GM18505 (cell line): ENCODE measurements around the gene MCRIP2.
"Not testable (repeated sequence)": the region's sequence is repeated elsewhere in the genome, so short reads cannot be mapped to it uniquely, and the experiment has no call there.

Experiments used
- ATAC-seq: cut with Tn5 transposase; IDR thresholded peaks from one replicate; pipeline ENCODE4 v1.9.1; 2021; ENCODE audit not compliant: unreplicated experiment
- POLR2A ChIP-seq: IDR thresholded peaks from 4 replicates; pipeline ENCODE4 v1.6.1; 2011; ENCODE audit warnings: borderline replicate concordance; ENCODE audit not compliant: insufficient read depth, insufficient read length; ENCODE audit errors: extremely low read depth

The MCRIP2 gene, protein sequence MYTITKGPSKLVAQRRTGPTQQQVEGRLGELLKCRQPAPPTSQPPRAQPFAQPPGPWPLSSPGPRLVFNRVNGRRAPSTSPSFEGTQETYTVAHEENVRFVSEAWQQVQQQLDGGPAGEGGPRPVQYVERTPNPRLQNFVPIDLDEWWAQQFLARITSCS

DNA sequence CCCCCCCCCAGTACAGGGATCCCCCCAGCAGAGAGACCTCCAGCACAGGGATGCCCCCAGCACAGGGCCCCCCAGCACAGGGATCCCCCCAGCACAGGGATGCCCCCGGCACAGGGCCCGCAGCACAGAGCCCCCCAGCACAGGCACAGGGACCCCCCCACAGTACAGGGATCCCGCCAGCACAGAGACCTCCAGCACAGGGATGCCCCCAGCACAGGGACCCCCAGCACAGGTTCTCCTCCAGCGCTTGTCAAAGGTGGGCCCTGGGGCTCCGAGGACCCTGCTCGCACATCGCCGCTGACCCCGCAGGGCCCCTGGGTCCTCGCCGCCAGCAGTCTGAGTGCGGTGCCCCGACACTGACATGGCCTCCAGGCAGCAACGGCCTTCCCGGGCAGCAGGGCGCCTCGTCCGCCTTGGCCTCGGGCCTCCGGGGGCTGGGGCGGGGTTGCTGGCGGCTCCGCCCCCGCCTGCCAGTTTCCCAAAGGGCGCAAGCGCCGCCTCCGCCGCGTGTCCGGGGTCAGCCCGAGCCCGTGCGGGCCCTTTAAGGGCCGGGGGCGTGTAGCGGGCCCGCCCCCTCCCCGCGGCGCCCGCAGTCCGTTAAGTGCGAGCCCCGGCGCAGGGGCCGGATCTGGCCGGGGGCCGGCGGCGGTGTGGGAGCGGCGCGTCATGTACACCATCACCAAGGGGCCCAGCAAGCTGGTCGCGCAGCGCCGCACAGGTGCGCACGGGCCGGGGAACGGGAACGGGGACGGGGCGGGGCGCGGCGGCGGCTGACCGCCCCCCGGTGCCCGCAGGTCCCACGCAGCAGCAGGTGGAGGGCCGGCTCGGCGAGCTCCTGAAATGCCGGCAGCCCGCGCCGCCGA lies at the start of gene MCRIP2:
TSS of gene MCRIP2 (plus strand) at position 503 of the 863 bp plus-strand sequence. CDS start at position 667, 164 bp downstream.
- peak; percentile 41 for ATAC-seq
- TF ChIP-seq POLR2A, result peak; percentile 82

DNA sequence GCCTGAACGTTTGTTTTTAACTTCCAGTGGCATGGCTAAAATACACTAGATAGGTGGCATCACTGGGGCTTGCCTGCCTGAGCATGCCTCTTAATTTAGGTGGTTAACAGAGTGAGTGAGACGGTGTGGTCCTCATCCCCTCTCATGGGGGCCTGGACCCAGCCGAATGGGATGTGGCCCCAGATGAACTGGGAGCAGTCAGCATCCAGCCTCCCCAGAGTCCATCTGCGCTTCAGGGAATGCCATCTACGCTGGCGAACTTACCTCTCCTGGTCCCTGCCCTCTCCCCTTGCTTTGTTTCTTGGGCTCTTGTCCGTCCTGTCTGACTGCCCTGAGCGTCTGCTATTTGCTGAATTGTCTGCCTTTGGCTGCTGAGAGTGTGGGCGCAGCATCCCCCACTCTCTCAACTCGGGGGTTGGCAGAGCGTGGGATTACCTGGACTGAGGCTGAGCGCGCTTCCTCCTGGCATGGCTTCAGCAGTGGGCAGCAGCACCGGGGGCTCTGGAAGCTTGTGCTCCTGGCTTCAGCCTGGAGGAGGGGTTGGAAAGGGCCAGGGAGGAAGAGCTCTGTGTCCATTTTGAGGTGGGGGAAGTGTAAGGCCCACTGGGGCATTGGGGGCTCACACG lies 49.6 kb upstream of the MCRIP2 start:
- no peak for ATAC-seq
- TF ChIP-seq POLR2A, result no peak

- ATAC-seq, result no peak
- no peak for TF ChIP-seq POLR2A
Observed at GRCh38 chr16:592518-593306, 48.9 kb upstream of the MCRIP2 start.

DNA sequence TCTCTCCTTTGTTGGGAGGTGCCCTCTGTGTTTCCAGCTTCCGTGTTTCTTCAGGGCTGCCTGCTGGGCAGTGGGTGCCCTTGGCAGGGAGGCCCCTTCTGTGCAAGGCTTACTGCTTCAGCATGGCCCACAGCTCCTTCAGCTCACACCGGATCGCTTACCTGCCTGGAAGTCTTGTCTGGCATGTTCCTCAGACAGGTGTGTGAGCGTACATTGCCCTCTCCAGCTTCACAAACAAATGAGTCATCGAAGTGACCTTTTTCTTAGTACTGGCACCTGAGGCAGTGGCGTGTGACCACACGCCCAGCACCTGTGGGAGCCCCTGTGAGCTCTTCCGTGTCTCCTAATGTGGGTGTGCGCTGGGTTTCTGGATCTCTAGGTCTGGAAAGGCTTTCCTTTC lies 48.2 kb upstream of the MCRIP2 start:
- TF ChIP-seq POLR2A, result no peak
- no peak for ATAC-seq

GRCh38 chr16:593807-594206 lies 47.8 kb upstream of the MCRIP2 start:
- no peak for TF ChIP-seq POLR2A
- no peak for ATAC-seq

DNA sequence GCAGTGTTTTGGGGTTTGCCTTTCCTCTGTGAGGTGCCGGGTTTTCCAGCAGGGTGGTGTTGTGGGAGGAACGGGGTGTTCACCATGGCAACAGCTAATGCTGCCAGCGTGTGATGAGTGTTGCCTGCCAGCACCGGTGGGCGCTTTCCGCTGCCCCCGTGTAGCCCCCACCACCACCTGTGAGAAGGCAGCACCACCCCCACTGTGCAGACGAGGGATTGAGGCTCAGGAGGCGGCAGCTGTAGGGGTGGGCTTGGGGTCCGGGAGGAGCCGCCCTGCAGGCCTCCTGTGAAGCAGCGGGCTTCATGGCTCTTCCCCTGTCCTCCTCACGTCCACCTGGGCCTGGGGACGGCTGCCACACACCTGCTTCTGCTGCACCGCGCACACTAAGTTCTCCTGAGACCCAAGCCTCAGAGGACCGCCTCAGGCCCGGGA lies 46.5 kb upstream of the MCRIP2 start:
- TF ChIP-seq POLR2A, result no peak
- no peak for ATAC-seq

- no peak for ATAC-seq
- TF ChIP-seq POLR2A, result no peak
Observed at GRCh38 chr16:595942-596735, 45.5 kb upstream of the MCRIP2 start.

DNA sequence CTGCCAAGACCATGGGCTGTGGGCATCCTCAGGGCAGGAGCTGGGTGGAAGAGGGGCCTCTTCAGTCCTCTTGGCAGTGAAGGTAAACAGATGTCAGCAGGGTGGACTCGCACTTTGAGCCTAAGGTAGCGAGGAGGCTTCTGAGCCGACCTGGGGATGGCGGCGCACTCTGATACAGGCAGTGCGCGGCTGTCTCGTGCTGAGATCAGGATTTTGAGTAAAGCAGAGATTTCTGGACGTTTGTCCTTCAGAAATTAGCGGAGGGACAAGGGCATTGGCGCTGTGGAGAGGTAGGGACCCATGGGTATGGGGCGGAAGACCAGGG lies 44.9 kb upstream of the MCRIP2 start:
- TF ChIP-seq POLR2A, result no peak

GRCh38 chr16:597655-598054 lies 44.0 kb upstream of the MCRIP2 start:
- not testable (repeated sequence) for ATAC-seq

More for the DNA sequence above, 44.9 kb upstream of the MCRIP2 start:
- no peak for ATAC-seq

GRCh38 chr16:598823-599739 lies 42.5 kb upstream of the MCRIP2 start:
- no peak for TF ChIP-seq POLR2A
- no peak for ATAC-seq

- no peak for ATAC-seq
- TF ChIP-seq POLR2A, result no peak
Observed at GRCh38 chr16:600781-601180, 40.8 kb upstream of the MCRIP2 start.

GRCh38 chr16:603933-604332 lies 37.7 kb upstream of the MCRIP2 start:
- no peak for ATAC-seq
- no peak for TF ChIP-seq POLR2A
